Keratinocyte (primary cell): Measurements from ENCODE around the gene DIP2C. TPM values are rescaled to one million over a fixed set of nuclear protein-coding genes. Genes with fewer than 3 reads are reported as not detected.

Experiments
- DNase-seq: peaks from one replicate; pipeline ENCODE4 v3.0.0-alpha.2; 2011; ENCODE audit warnings: low read depth, missing footprints, low spot score
- FAIRE-seq: peaks from 2 replicates; lab custom pipeline; 2011; peaks lifted over from hg19 to GRCh38; lab: Jason Lieb, UNC
- H2AFZ ChIP-seq: 2 replicates; pipeline ENCODE4 v1.6.0; 2012; ENCODE audit warnings: low read length, control low read depth, inconsistent platforms; ENCODE audit not compliant: control insufficient read depth
- H3K27ac ChIP-seq: 2 replicates; pipeline ENCODE4 v1.5.1; 2011; ENCODE audit warnings: low read length; ENCODE audit not compliant: control insufficient read depth, insufficient read depth
- H3K27me3 ChIP-seq: 3 replicates; pipeline ENCODE4 v1.6.0; 2011; ENCODE audit warnings: low read length; ENCODE audit not compliant: control insufficient read depth, insufficient read depth; ENCODE audit errors: extremely low read depth
- H3K36me3 ChIP-seq, 2 experiments: 2 replicates in 1 of 2; 3 replicates in 1 of 2; pipeline ENCODE4 v1.5.1; 2011; ENCODE audit warnings: low read length in 2 of 2, mild to moderate bottlenecking in 1 of 2; ENCODE audit not compliant: control insufficient read depth in 2 of 2, insufficient read depth in 2 of 2; ENCODE audit errors: extremely low read depth in 1 of 2
- H3K4me1 ChIP-seq: 3 replicates; pipeline ENCODE4 v1.5.1; 2011; ENCODE audit warnings: low read length; ENCODE audit not compliant: control insufficient read depth, insufficient read depth; ENCODE audit errors: extremely low read depth
- H3K4me2 ChIP-seq: 3 replicates; pipeline ENCODE4 v1.6.0; 2011; ENCODE audit warnings: low read depth, low read length; ENCODE audit not compliant: control insufficient read depth, insufficient read depth; ENCODE audit errors: extremely low read depth
- H3K4me3 ChIP-seq, 3 experiments: fragments of 200-600 bp in 1 of 3; sonication (generic) in 1 of 3; 2 replicates in 2 of 3; 3 replicates in 1 of 3; pipeline ENCODE4 v1.5.1; 2011 to 2016; ENCODE audit warnings: low read length in 3 of 3, mild to moderate bottlenecking in 3 of 3, control low read depth in 2 of 3, inconsistent platforms in 1 of 3, low read depth in 1 of 3, mixed read lengths in 1 of 3, mixed run types in 1 of 3, moderate library complexity in 1 of 3; ENCODE audit not compliant: control insufficient read depth in 2 of 3, insufficient read depth in 2 of 3; ENCODE audit errors: extremely low read depth in 1 of 3
- H3K79me2 ChIP-seq: 2 replicates; pipeline ENCODE4 v1.6.0; 2012; ENCODE audit warnings: low read length; ENCODE audit not compliant: control insufficient read depth, insufficient read depth
- H3K9ac ChIP-seq: 3 replicates; pipeline ENCODE4 v1.6.0; 2011; ENCODE audit warnings: low read length; ENCODE audit not compliant: control insufficient read depth, insufficient read depth; ENCODE audit errors: extremely low read depth
- H3K9me1 ChIP-seq: 3 replicates; pipeline ENCODE4 v1.6.0; 2011; ENCODE audit warnings: low read length; ENCODE audit not compliant: control insufficient read depth, insufficient read depth; ENCODE audit errors: extremely low read depth
- H3K9me3 ChIP-seq: 2 replicates; pipeline ENCODE4 v1.5.1; 2012; ENCODE audit warnings: low read depth, low read length; ENCODE audit not compliant: control insufficient read depth
- H4K20me1 ChIP-seq: 3 replicates; pipeline ENCODE4 v1.6.0; 2011; ENCODE audit warnings: low read length; ENCODE audit not compliant: control insufficient read depth, insufficient read depth; ENCODE audit errors: extremely low read depth
- EZH2 ChIP-seq: IDR thresholded peaks from one replicate; pipeline ENCODE4 v1.6.1; 2012; ENCODE audit warnings: inconsistent platforms, mild to moderate bottlenecking, low read length, moderate library complexity
- dilution Hi-C: fragments of 300-500 bp; cut with MboI; formaldehyde crosslinking; loops from one replicate; pipeline ENCODE4 v1.7.0; 2020; ENCODE audit warnings: low sequenced_read_pairs; ENCODE audit not compliant: extremely low pct_ligation_motif_present
- polyA plus RNA-seq, 5 experiments: library from polyadenylated mRNA; depleted of rRNA in 3 of 5; stranded (reverse) in 3 of 5; stranded (forward) in 1 of 5; unstranded in 1 of 5; fragments of >200 nt; gene quantifications; 1 replicate in 1 of 5; 2 replicates in 3 of 5; 3 replicates in 1 of 5; pipeline versions ENCODE4 v1.2.1 to v1.2.3, GENCODE V29; 2011 to 2012; ENCODE audit warnings: missing spikeins in 2 of 5, low read depth in 1 of 5, low replicate concordance in 1 of 5
- TF ChIP-seq, protein P1 (sequence below), 3 experiments: IDR thresholded peaks in 1 of 3; conservative IDR thresholded peaks in 1 of 3; optimal IDR thresholded peaks in 1 of 3; 2 replicates in 2 of 3; 3 replicates in 1 of 3; pipeline versions ENCODE3 to v1.5.1; 2011; ENCODE audit warnings: low read length in 3 of 3, mild to moderate bottlenecking in 3 of 3, moderate library complexity in 2 of 3, control low read depth in 1 of 3, inconsistent platforms in 1 of 3; ENCODE audit not compliant: insufficient read depth in 2 of 3; ENCODE audit errors: extremely low read depth in 1 of 3

DIP2C gene
- polyA plus RNA-seq, 1 donor (not counting 4 experiments of a cell fraction or from before 2014, with no cell fraction given) = 1.3 TPM

DNA sequence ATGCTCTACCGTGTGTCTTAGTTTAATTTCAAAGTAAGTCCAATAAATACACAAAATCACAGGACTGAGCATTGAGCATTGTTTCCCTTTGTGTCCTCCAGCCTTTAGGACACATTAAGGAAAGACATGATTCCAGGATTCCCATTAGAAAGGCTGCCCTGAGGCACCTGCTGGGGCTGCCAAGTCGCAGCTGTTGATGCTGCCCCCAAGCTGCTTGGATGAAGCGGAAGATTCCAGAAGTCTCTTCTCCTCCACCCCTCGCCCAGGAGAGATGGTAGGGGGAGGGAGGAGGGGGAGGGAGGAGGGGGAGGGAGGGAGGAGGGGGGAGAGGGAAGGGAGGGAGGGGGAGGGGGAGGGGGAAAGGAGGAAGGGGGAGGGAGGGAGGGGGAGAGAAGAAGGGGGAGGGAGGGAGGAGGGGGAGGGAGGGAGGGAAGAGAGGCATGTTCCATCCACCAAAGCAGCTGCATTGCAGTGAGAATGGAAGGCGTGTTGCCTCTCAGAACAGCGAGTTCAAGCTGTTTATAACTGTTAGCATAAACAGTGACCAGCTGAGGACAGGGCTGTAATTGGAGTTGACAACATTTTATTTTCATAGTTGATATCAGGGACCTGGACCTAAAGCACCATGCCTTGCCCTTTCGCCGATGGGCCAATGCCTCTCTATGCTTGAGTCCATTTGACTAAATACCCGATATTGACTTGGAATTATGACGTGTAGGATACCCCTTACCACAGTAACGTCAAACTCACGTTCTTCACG lies 67.3 kb downstream of the DIP2C start:
- no peaks in the 10 kb centered on the region for H3K79me2 ChIP-seq
- dilution Hi-C loops = no loop called here
- no peak for TF ChIP-seq EZH2
- TF ChIP-seq, protein P1, sequence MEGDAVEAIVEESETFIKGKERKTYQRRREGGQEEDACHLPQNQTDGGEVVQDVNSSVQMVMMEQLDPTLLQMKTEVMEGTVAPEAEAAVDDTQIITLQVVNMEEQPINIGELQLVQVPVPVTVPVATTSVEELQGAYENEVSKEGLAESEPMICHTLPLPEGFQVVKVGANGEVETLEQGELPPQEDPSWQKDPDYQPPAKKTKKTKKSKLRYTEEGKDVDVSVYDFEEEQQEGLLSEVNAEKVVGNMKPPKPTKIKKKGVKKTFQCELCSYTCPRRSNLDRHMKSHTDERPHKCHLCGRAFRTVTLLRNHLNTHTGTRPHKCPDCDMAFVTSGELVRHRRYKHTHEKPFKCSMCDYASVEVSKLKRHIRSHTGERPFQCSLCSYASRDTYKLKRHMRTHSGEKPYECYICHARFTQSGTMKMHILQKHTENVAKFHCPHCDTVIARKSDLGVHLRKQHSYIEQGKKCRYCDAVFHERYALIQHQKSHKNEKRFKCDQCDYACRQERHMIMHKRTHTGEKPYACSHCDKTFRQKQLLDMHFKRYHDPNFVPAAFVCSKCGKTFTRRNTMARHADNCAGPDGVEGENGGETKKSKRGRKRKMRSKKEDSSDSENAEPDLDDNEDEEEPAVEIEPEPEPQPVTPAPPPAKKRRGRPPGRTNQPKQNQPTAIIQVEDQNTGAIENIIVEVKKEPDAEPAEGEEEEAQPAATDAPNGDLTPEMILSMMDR (optimal IDR thresholded peaks at IDR 0.05 in 1 of 3, IDR thresholded peaks at IDR 0.05 in 1 of 3, conservative IDR thresholded peaks at IDR 0.05 in 1 of 3; ENCODE audit: extremely low read depth in 1 of 3, insufficient read depth in 2 of 3, low read length in 3 of 3) = no peak

DNA sequence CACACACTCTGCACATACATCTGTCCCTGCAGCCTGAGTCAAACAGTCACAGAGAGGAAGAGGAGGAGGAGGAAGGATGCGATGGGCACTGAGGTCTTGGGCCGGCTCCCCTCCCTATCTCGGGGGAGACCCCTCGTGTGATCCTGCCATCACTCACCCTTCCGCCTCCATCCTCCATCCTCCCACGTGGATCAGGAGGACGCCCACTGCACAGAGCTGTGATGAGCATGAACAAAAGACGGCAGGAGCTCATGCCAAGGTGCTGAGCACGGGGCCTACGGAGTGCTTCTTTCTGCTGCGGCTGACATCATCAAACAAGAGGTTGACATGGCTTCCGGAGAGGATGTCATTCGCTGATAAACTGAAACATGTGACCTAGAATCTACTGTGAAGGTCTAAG lies 68.0 kb downstream of the DIP2C start:
- Histone ChIP-seq H3K79me2 (no peaks in the 10 kb centered on the region), H3K9me3 (no peaks in the 10 kb centered on the region), H3K4me1 (no peaks in the 10 kb centered on the region), H3K4me2 (no peak overlapping the region), H3K4me3 (no peak overlapping the region), H3K9ac (no peak overlapping the region), H3K27me3 (no peaks in the 10 kb centered on the region), H3K9me1 (no peaks in the 10 kb centered on the region), H3K36me3 (no peaks in the 10 kb centered on the region), H2AFZ (no peak overlapping the region), H4K20me1 (no peaks in the 10 kb centered on the region), H3K27ac (no peak overlapping the region)
- DNase-seq = no peak
- dilution Hi-C loops = no loop called here
- TF ChIP-seq, protein P1 (optimal IDR thresholded peaks at IDR 0.05 in 1 of 3, IDR thresholded peaks at IDR 0.05 in 1 of 3, conservative IDR thresholded peaks at IDR 0.05 in 1 of 3; ENCODE audit: extremely low read depth in 1 of 3, insufficient read depth in 2 of 3, low read length in 3 of 3) = no peak
- no peak for TF ChIP-seq EZH2
- FAIRE-seq = no peak

More for the DNA sequence above, 67.3 kb downstream of the DIP2C start:
- Histone ChIP-seq H3K9me1 (no peaks in the 10 kb centered on the region), H3K4me1 (no peaks in the 10 kb centered on the region), H3K4me2 (no peak overlapping the region), H3K27ac (no peak overlapping the region), H3K4me3 (no peak overlapping the region), H2AFZ (no peak overlapping the region), H3K27me3 (no peaks in the 10 kb centered on the region), H3K9ac (no peak overlapping the region), H3K36me3 (no peaks in the 10 kb centered on the region), H3K9me3 (no peaks in the 10 kb centered on the region), H4K20me1 (no peaks in the 10 kb centered on the region)
- no peak for FAIRE-seq
- no peak for DNase-seq
